Measurements from ENCODE around the gene SLC6A3.

SLC6A3 gene

GRCh38 chr5:1445313-1445688, at the start of gene SLC6A3:
TSS of gene SLC6A3 (minus strand) at chr5:1445440. CDS start at chr5:1443197, 2,243 bp downstream.
- DNase-seq, result peak; percentile 44
- Mint-ChIP-seq H3K36me3 (ENCODE audit: low read depth) (no peaks in the 10 kb centered on the region), H3K27ac (no peak within 1 kb of the TSS), H3K27me3 (peaks cover 43% of the 10 kb centered on the region), H3K4me3 (no peak within 1 kb of the TSS), H3K9me3 (peaks cover under 1% of the 10 kb centered on the region), H3K4me1 (peaks cover 33% of the 10 kb centered on the region)
- no peak for ATAC-seq

GRCh38 chr5:1493941-1494340, 48.7 kb upstream of the SLC6A3 start:
- no peaks in the 10 kb centered on the region for H3K27me3 Mint-ChIP-seq
- peak overlapping the region; percentile 52 for H3K27ac Mint-ChIP-seq
- peaks cover 89% of the 10 kb centered on the region for H3K4me1 Mint-ChIP-seq
- H3K4me3 Mint-ChIP-seq, result peak overlapping the region; percentile 45
- H3K9me3 Mint-ChIP-seq, result no peaks in the 10 kb centered on the region
- ATAC-seq (no peak), DNase-seq (no peak)
- H3K36me3 Mint-ChIP-seq (ENCODE audit: low read depth), result peaks cover 34% of the 10 kb centered on the region

GRCh38 chr5:1493413-1493812, 48.2 kb upstream of the SLC6A3 start:
- Mint-ChIP-seq H3K36me3 (ENCODE audit: low read depth) (peaks cover 37% of the 10 kb centered on the region), H3K4me3 (peak overlapping the region; percentile 45), H3K4me1 (peaks cover 90% of the 10 kb centered on the region), H3K27ac (peak overlapping the region; percentile 52), H3K9me3 (no peaks in the 10 kb centered on the region), H3K27me3 (no peaks in the 10 kb centered on the region)
- DNase-seq (no peak), ATAC-seq (no peak)

GRCh38 chr5:1492757-1493156, 47.5 kb upstream of the SLC6A3 start:
- Mint-ChIP-seq H3K36me3 (ENCODE audit: low read depth) (peaks cover 40% of the 10 kb centered on the region), H3K27ac (no peak overlapping the region), H3K4me1 (peaks cover 90% of the 10 kb centered on the region), H3K27me3 (no peaks in the 10 kb centered on the region), H3K9me3 (no peaks in the 10 kb centered on the region), H3K4me3 (no peak overlapping the region)
- ATAC-seq (no peak), DNase-seq (peak; percentile 41)

GRCh38 chr5:1490376-1490775, 45.1 kb upstream of the SLC6A3 start:
- DNase-seq (no peak), ATAC-seq (no peak)
- peaks cover 85% of the 10 kb centered on the region for H3K4me1 Mint-ChIP-seq
- H3K27ac Mint-ChIP-seq, result no peak overlapping the region
- H3K36me3 Mint-ChIP-seq (ENCODE audit: low read depth), result peaks cover 52% of the 10 kb centered on the region
- no peak overlapping the region for H3K4me3 Mint-ChIP-seq
- no peaks in the 10 kb centered on the region for H3K27me3 Mint-ChIP-seq
- H3K9me3 Mint-ChIP-seq, result no peaks in the 10 kb centered on the region

- Mint-ChIP-seq H3K4me1 (peaks cover 85% of the 10 kb centered on the region), H3K27ac (peak overlapping the region; percentile 82), H3K36me3 (ENCODE audit: low read depth) (peaks cover 54% of the 10 kb centered on the region), H3K27me3 (no peaks in the 10 kb centered on the region), H3K4me3 (no peak overlapping the region), H3K9me3 (no peaks in the 10 kb centered on the region)
- ATAC-seq, result no peak
- DNase-seq, result no peak
Measured at GRCh38 chr5:1489754-1490153, 44.5 kb upstream of the SLC6A3 start.

- peak overlapping the region; percentile 82 for H3K27ac Mint-ChIP-seq
- H3K9me3 Mint-ChIP-seq, result no peaks in the 10 kb centered on the region
- no peaks in the 10 kb centered on the region for H3K27me3 Mint-ChIP-seq
- H3K4me1 Mint-ChIP-seq, result peaks cover 86% of the 10 kb centered on the region
- H3K36me3 Mint-ChIP-seq (ENCODE audit: low read depth), result peaks cover 54% of the 10 kb centered on the region
- DNase-seq, result peak; percentile 52
- peak; percentile 85 for ATAC-seq
- H3K4me3 Mint-ChIP-seq, result no peak overlapping the region
Measured at GRCh38 chr5:1488882-1489680, 43.8 kb upstream of the SLC6A3 start.

GRCh38 chr5:1487079-1487764, 42.0 kb upstream of the SLC6A3 start:
- Mint-ChIP-seq H3K27me3 (no peaks in the 10 kb centered on the region), H3K36me3 (ENCODE audit: low read depth) (peaks cover 49% of the 10 kb centered on the region), H3K9me3 (no peaks in the 10 kb centered on the region), H3K27ac (no peak overlapping the region), H3K4me1 (peaks cover 74% of the 10 kb centered on the region), H3K4me3 (no peak overlapping the region)
- no peak for ATAC-seq
- DNase-seq, result no peak

GRCh38 chr5:1486271-1486670, 41.0 kb upstream of the SLC6A3 start:
- Mint-ChIP-seq H3K27me3 (no peaks in the 10 kb centered on the region), H3K4me1 (peaks cover 70% of the 10 kb centered on the region), H3K36me3 (ENCODE audit: low read depth) (peaks cover 44% of the 10 kb centered on the region), H3K27ac (peak overlapping the region; percentile 46), H3K4me3 (no peak overlapping the region), H3K9me3 (no peaks in the 10 kb centered on the region)
- no peak for DNase-seq
- no peak for ATAC-seq

GRCh38 chr5:1485579-1486118, 40.4 kb upstream of the SLC6A3 start:
- Mint-ChIP-seq H3K4me3 (no peak overlapping the region), H3K36me3 (ENCODE audit: low read depth) (peaks cover 40% of the 10 kb centered on the region), H3K9me3 (no peaks in the 10 kb centered on the region), H3K27me3 (no peaks in the 10 kb centered on the region), H3K4me1 (peaks cover 66% of the 10 kb centered on the region), H3K27ac (peak overlapping the region; percentile 85)
- ATAC-seq, result no peak
- no peak for DNase-seq

GRCh38 chr5:1484730-1485578, 39.7 kb upstream of the SLC6A3 start:
- peak; percentile 50 for DNase-seq
- Mint-ChIP-seq H3K4me1 (peaks cover 66% of the 10 kb centered on the region), H3K9me3 (no peaks in the 10 kb centered on the region), H3K4me3 (no peak overlapping the region), H3K27me3 (no peaks in the 10 kb centered on the region), H3K36me3 (ENCODE audit: low read depth) (peaks cover 41% of the 10 kb centered on the region), H3K27ac (peak overlapping the region; percentile 85)
- peak; percentile 31 for ATAC-seq

- Mint-ChIP-seq H3K9me3 (no peaks in the 10 kb centered on the region), H3K4me3 (no peak overlapping the region), H3K4me1 (peaks cover 61% of the 10 kb centered on the region), H3K27ac (peak overlapping the region; percentile 59), H3K27me3 (no peaks in the 10 kb centered on the region), H3K36me3 (ENCODE audit: low read depth) (peaks cover 42% of the 10 kb centered on the region)
- DNase-seq (no peak), ATAC-seq (no peak)
Measured at GRCh38 chr5:1483856-1484729, 38.9 kb upstream of the SLC6A3 start.

- no peak for ATAC-seq
- Mint-ChIP-seq H3K36me3 (ENCODE audit: low read depth) (peaks cover 44% of the 10 kb centered on the region), H3K9me3 (no peaks in the 10 kb centered on the region), H3K27me3 (no peaks in the 10 kb centered on the region), H3K4me3 (no peak overlapping the region), H3K27ac (no peak overlapping the region), H3K4me1 (peaks cover 51% of the 10 kb centered on the region)
- DNase-seq, result no peak
Measured at GRCh38 chr5:1483064-1483463, 37.8 kb upstream of the SLC6A3 start.

- no peak overlapping the region for H3K27ac Mint-ChIP-seq
- DNase-seq (no peak), ATAC-seq (no peak)
- peaks cover 40% of the 10 kb centered on the region for H3K4me1 Mint-ChIP-seq
- H3K4me3 Mint-ChIP-seq, result no peak overlapping the region
- no peaks in the 10 kb centered on the region for H3K9me3 Mint-ChIP-seq
- peaks cover 38% of the 10 kb centered on the region for H3K36me3 Mint-ChIP-seq (ENCODE audit: low read depth)
- H3K27me3 Mint-ChIP-seq, result no peaks in the 10 kb centered on the region
Measured at GRCh38 chr5:1481959-1482331, 36.7 kb upstream of the SLC6A3 start.

Data from activated naive CD8-positive, alpha-beta T cell treated with anti-CD3 and anti-CD28 coated beads, Interleukin-2, amount 50 U/mL, for 24 hours (primary cell).